Smooth muscle cell (in vitro differentiated cells): ENCODE results near the gene MRPL18. TPM values are rescaled to one million over a fixed set of nuclear protein-coding genes. Genes with fewer than 3 reads are reported as not detected.

ENCODE experiments used
- DNase-seq: peaks from one replicate; lab custom pipeline; 2025; ENCODE audit not compliant: unreplicated experiment; lab: John Stamatoyannopoulos, UW
- H2AFZ ChIP-seq: fragments of 200-600 bp; sonication (generic); 2 replicates; pipeline ENCODE4 v1.6.0; 2016; ENCODE audit warnings: antibody characterized with exemption, low read depth, mild to moderate bottlenecking
- H3F3A ChIP-seq: fragments of 200-600 bp; sonication (generic); 2 replicates; pipeline ENCODE4 v1.6.0; 2017; ENCODE audit warnings: antibody characterized with exemption, low read depth
- H3K27ac ChIP-seq: fragments of 200-600 bp; sonication (generic); 2 replicates; pipeline ENCODE4 v1.5.1; 2016; ENCODE audit warnings: low read depth, mild to moderate bottlenecking
- H3K27me3 ChIP-seq: fragments of 200-600 bp; sonication (generic); 2 replicates; pipeline ENCODE4 v1.6.1; 2016; ENCODE audit warnings: low read depth, mild to moderate bottlenecking
- H3K36me3 ChIP-seq: fragments of 200-600 bp; sonication (generic); 2 replicates; pipeline ENCODE4 v1.5.1; 2016; ENCODE audit warnings: low read depth
- H3K4me1 ChIP-seq: fragments of 200-600 bp; sonication (generic); 2 replicates; pipeline ENCODE4 v1.5.1; 2016; ENCODE audit warnings: low read depth
- H3K4me2 ChIP-seq: fragments of 200-600 bp; sonication (generic); 2 replicates; pipeline ENCODE4 v1.6.0; 2016; ENCODE audit warnings: mild to moderate bottlenecking
- H3K4me3 ChIP-seq: fragments of 200-600 bp; sonication (generic); 2 replicates; pipeline ENCODE4 v1.5.1; 2016; ENCODE audit warnings: mild to moderate bottlenecking
- H3K79me2 ChIP-seq: fragments of 200-600 bp; sonication (generic); 2 replicates; pipeline ENCODE4 v1.6.0; 2016; ENCODE audit warnings: low read depth, mild to moderate bottlenecking
- H3K9ac ChIP-seq: fragments of 200-600 bp; sonication (generic); 2 replicates; pipeline ENCODE4 v1.6.0; 2016; ENCODE audit warnings: low read depth
- H3K9me3 ChIP-seq: fragments of 200-600 bp; sonication (generic); replicated peaks from 2 replicates; pipeline ENCODE4 v1.5.1; 2016; ENCODE audit warnings: low read depth
- H4K20me1 ChIP-seq: fragments of 200-600 bp; sonication (generic); 2 replicates; pipeline ENCODE4 v1.6.0; 2016; ENCODE audit warnings: low read depth
- CTCF ChIP-seq: fragments of 200-600 bp; sonication (generic); IDR thresholded peaks from 2 replicates; pipeline ENCODE4 v1.5.1; 2017; ENCODE audit warnings: borderline replicate concordance, mild to moderate bottlenecking, antibody characterized with exemption; ENCODE audit not compliant: insufficient read depth, poor library complexity, severe bottlenecking
- WGBS: methylation state at CpG from one replicate; pipeline ENCODE4 v1.1.7; 2016; ENCODE audit warnings: low lambda C conversion rate; 5-methylcytosine and 5-hydroxymethylcytosine counted together
- polyA plus RNA-seq: library from polyadenylated mRNA; unstranded; fragments of >200 nt; fragmentation: Nextera tagmentation; extraction: Ambion mirVana; gene quantifications from 2 replicates; pipeline ENCODE4 v1.2.1, GENCODE V29; 2016
- total RNA-seq: library from RNA; depleted of rRNA; stranded (reverse); fragments of >200 nt; gene quantifications from 2 replicates; pipeline ENCODE4 v1.2.3, GENCODE V29; 2014

MRPL18 gene
- total and polyA plus RNA-seq, 2 experiments from 2014 or later = 78.8 to 107 TPM

- no peak for DNase-seq
- no peak overlapping the region for H3K27ac ChIP-seq
- no peak overlapping the region for H3K4me3 ChIP-seq
- no peaks in the 10 kb centered on the region for H3K27me3 ChIP-seq
- H3K79me2 ChIP-seq = no peaks in the 10 kb centered on the region
- TF ChIP-seq CTCF = no peak
- no peaks in the 10 kb centered on the region for H3F3A ChIP-seq
- H3K4me1 ChIP-seq = no peaks in the 10 kb centered on the region
- no peaks in the 10 kb centered on the region for H4K20me1 ChIP-seq
- H2AFZ ChIP-seq = no peak overlapping the region
- H3K9ac ChIP-seq = no peak overlapping the region
- H3K36me3 ChIP-seq = no peaks in the 10 kb centered on the region
- no peaks in the 10 kb centered on the region for H3K9me3 ChIP-seq
- WGBS = 96% methylated on average over 3 of the region's 5 CpGs
- no peak overlapping the region for H3K4me2 ChIP-seq
Observed at GRCh38 chr6:159833997-159834603, 43.8 kb downstream of the MRPL18 start.

GRCh38 chr6:159836718-159837490, 46.6 kb downstream of the MRPL18 start:
- H3K9me3 ChIP-seq = no peaks in the 10 kb centered on the region
- H3K4me2 ChIP-seq = no peak overlapping the region
- no peak overlapping the region for H3K27ac ChIP-seq
- no peak overlapping the region for H3K4me3 ChIP-seq
- TF ChIP-seq CTCF = no peak
- no peaks in the 10 kb centered on the region for H3K36me3 ChIP-seq
- no peaks in the 10 kb centered on the region for H3F3A ChIP-seq
- WGBS = 96% methylated on average over 27 of the region's 29 CpGs
- no peak for DNase-seq
- no peaks in the 10 kb centered on the region for H3K27me3 ChIP-seq
- no peaks in the 10 kb centered on the region for H3K4me1 ChIP-seq
- no peak overlapping the region for H3K9ac ChIP-seq
- no peak overlapping the region for H2AFZ ChIP-seq
- H3K79me2 ChIP-seq = no peaks in the 10 kb centered on the region
- H4K20me1 ChIP-seq = no peaks in the 10 kb centered on the region

GRCh38 chr6:159837511-159837910, 47.2 kb downstream of the MRPL18 start:
- Histone ChIP-seq H3K36me3 (no peaks in the 10 kb centered on the region), H3K4me3 (no peak overlapping the region), H2AFZ (no peak overlapping the region), H4K20me1 (no peaks in the 10 kb centered on the region), H3K79me2 (no peaks in the 10 kb centered on the region), H3K4me1 (no peaks in the 10 kb centered on the region), H3F3A (no peaks in the 10 kb centered on the region), H3K4me2 (no peak overlapping the region), H3K27ac (no peak overlapping the region), H3K9me3 (no peaks in the 10 kb centered on the region), H3K9ac (no peak overlapping the region), H3K27me3 (no peaks in the 10 kb centered on the region)
- TF ChIP-seq CTCF = no peak
- DNase-seq = no peak
- WGBS = 92% methylated on average over 8 of the region's 8 CpGs
